Middle frontal gyrus (tissue), 1 donor: ENCODE results near the gene TBCK.

Experiments
- DNase-seq: peaks from one replicate; pipeline ENCODE4 v3.0.0-alpha.2; 2015; ENCODE audit warnings: low spot score; ENCODE audit errors: extremely low spot score

Gene TBCK

DNA sequence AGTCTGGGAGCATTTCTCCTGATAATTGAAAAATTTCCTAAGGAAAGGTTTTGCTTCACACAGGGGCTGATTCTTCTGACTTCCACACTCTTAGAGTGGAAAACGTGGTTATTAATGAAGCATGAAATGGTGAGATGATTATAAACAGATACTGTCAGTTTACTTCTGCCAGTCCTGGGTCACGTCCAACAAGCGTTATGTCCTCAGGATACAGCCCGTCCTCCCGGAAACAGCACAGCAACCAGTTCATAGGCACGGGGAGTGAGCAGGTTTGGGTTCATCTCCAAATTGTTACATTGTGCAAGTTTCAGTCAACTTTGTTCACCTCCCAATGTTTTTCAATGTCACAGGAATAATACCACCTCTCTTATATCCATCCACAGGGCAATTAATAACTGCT lies 321.9 kb downstream of the TBCK start:
- DNase-seq, result no peak

DNA sequence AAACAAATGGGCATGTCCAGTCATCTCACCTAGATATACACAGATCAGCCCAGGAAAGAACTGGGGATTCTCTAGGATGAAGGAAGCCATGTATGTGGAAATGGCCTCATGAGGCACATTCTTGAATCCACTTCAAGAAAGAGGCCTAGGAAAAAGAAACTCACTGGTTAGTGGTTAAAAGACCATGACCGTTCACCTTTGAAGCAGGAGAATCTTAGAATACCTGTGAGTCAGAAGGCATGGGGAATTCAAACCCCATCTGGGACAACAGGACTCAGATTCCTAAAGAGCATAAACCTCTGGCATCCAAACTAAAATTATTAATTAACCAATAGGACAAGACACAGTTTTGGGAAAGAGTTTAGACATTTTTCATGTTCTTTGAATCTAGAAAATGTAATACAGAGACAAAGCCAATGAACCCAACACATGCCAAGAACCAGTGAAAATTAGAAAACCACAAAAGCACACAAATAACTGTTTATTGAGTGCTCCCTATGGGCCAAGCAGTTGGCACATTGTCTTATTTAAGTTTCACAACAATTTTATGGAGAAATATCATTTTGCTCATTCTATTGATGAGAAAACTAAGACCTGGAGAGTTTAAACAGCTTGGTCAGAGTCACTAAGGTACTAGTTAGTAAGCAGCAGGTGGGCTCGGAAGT lies 323.2 kb downstream of the TBCK start:
- no peak for DNase-seq

DNA sequence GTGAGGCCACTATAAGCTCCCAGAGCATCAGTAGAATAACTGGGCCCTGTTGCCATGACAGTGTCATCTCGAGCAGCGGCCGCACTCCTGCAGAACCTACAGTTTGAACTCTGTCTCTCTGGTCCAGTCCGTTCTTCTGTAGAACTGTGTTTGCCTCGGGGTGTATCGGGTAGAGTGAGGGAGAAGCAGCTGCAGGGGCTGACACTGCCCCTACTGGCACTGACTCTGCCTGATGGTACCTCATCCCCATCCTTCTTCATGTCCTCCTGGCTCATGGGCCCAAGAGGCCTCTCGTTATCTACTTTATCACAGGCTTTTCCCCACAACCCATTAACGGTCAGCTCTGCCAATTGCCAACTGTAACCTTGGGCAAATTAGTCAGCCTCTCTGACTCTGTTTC lies 324.3 kb downstream of the TBCK start:
- DNase-seq, result no peak
